Stimulated activated memory B cell treated with anti-CD40 and anti-IgM and Interleukin-4, amounts not matched to agents 10 μg/mL and 1 μg/mL and 100 μg/mL, for 72 hours (primary cell): Measurements from ENCODE around the gene OXT.
"Not testable (repeated sequence)": the region's sequence is repeated elsewhere in the genome, so short reads cannot be mapped to it uniquely, and the experiment has no call there.

Experiments used
- ATAC-seq: fragments of 150-1000 bp; cut with Tn5 transposase; 2 replicates; pipeline ENCODE4 v1.10.0; 2021
- H3K27ac Mint-ChIP-seq: one replicate; pipeline ENCODE4 v1.8.0; 2022; ENCODE audit warnings: mild to moderate bottlenecking, mixed read lengths
- H3K27me3 Mint-ChIP-seq: one replicate; pipeline ENCODE4 v1.8.0; 2022; ENCODE audit warnings: mixed read lengths
- H3K36me3 Mint-ChIP-seq: one replicate; pipeline ENCODE4 v1.8.0; 2022; ENCODE audit warnings: mixed read lengths
- H3K4me1 Mint-ChIP-seq: one replicate; pipeline ENCODE4 v1.8.0; 2022; ENCODE audit warnings: mixed read lengths
- H3K4me3 Mint-ChIP-seq: one replicate; pipeline ENCODE4 v1.8.0; 2022; ENCODE audit warnings: mild to moderate bottlenecking, moderate library complexity, mixed read lengths
- H3K9me3 Mint-ChIP-seq: one replicate; pipeline ENCODE4 v1.8.0; 2022; ENCODE audit warnings: mixed read lengths

The OXT gene

GRCh38 chr20:3109350-3110302, 38.2 kb downstream of the OXT start:
- Mint-ChIP-seq H3K9me3 (no peaks in the 10 kb centered on the region), H3K36me3 (peaks cover 49% of the 10 kb centered on the region), H3K27me3 (no peaks in the 10 kb centered on the region), H3K27ac (no peak overlapping the region), H3K4me3 (no peak overlapping the region), H3K4me1 (peaks cover 4% of the 10 kb centered on the region)
- ATAC-seq, result no peak

DNA sequence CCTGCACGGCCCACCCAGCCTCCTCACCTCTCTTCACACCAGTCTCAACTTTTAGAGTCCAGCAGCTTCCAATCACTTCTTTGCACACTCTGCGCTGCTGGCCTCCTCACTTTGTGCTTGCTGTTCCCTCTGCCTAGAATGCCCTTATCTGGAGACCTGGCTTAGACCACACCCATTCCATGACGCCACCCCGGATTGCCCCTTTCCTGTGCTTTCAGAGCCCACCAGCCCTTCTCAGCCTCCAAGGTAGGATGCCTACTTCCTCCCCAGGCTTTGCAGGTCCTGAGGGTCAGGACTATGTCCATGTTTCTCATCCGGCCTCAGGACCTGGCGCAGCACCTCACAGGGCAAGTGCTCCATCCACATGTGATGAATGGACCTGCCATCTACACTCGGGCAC, 40.1 kb downstream of the OXT start:
- Mint-ChIP-seq H3K4me1 (peaks cover 16% of the 10 kb centered on the region), H3K27ac (no peak overlapping the region), H3K9me3 (no peaks in the 10 kb centered on the region), H3K27me3 (no peaks in the 10 kb centered on the region), H3K36me3 (peaks cover 54% of the 10 kb centered on the region), H3K4me3 (no peak overlapping the region)
- no peak for ATAC-seq

- ATAC-seq, result no peak
- Mint-ChIP-seq H3K9me3 (no peaks in the 10 kb centered on the region), H3K4me3 (no peak overlapping the region), H3K4me1 (peaks cover 16% of the 10 kb centered on the region), H3K27ac (no peak overlapping the region), H3K27me3 (no peaks in the 10 kb centered on the region), H3K36me3 (peaks cover 51% of the 10 kb centered on the region)
Measured at GRCh38 chr20:3111995-3112394, 40.6 kb downstream of the OXT start.

DNA sequence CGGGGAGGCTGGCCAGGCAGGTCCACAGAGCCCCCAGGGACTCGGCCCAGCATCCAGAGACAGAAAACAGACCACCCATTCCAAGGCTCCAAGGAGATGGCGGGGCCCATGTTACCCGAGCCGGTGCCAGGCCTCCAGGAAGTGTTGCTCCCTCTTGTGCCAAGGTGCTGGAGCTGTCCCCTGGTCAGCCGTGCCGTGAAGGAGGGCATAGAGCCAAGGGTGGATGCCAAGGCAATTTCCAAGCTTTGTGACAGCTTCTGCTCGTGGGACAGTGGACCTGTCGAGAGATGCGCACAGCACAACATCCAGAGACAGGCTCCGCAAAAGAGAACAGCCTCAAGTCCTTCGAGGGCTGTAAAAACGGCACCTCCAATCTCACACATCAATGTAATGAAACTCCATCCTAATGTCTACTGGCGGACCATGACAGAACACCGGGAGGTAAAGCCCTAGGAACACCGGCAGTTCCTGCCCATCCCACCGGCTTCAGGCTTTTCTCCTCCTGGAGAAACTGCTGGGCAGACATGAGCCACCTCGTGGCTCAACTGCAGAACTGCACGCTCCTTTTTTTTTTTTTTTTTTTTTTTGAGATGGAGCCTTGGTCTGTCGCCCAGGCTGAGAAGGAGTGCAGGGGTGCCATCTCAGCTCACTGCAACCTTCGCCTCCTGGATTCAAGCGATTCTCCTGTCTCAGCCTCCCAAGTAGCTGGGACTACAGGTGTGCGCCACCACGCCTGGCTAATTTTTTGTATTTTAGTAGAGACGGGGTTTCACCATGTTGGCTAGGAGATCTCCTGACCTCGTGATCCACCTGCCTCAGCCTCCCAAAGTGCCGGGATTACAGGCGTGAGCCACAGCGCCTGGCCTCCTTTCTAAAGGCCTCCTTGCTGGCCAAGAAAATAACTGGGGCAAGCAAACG, 44.0 kb downstream of the OXT start:
- Mint-ChIP-seq H3K27ac (no peak overlapping the region), H3K36me3 (peaks cover 50% of the 10 kb centered on the region)

DNA sequence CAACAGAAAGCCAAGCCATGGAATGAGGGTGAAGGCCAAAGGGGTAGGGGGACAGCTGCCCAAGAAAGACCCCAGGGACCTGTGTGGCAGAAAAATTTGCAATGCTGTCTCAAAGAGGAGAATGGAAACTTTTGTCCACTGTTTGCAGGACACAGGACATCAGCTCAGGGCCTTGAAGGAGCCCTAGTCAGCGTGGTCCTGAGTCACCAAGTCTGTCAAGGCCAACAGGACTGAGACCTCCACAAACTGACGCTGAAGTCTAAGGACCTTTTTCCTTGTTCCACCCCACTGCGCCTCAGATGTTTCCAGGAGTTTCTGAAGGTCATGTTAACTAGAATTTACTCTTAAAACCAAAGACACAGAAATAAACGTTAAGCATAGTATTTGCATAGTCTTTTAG, 44.9 kb downstream of the OXT start:
- no peaks in the 10 kb centered on the region for H3K27me3 Mint-ChIP-seq
- ATAC-seq, result no peak
- H3K36me3 Mint-ChIP-seq, result peaks cover 50% of the 10 kb centered on the region
- no peaks in the 10 kb centered on the region for H3K9me3 Mint-ChIP-seq
- H3K4me1 Mint-ChIP-seq, result peaks cover 16% of the 10 kb centered on the region
- H3K4me3 Mint-ChIP-seq, result no peak overlapping the region
- H3K27ac Mint-ChIP-seq, result no peak overlapping the region

More for the DNA sequence above, 44.0 kb downstream of the OXT start:
- H3K9me3 Mint-ChIP-seq, result no peaks in the 10 kb centered on the region
- H3K4me3 Mint-ChIP-seq, result no peak overlapping the region
- H3K27me3 Mint-ChIP-seq, result no peaks in the 10 kb centered on the region
- peaks cover 16% of the 10 kb centered on the region for H3K4me1 Mint-ChIP-seq
- no peak for ATAC-seq

DNA sequence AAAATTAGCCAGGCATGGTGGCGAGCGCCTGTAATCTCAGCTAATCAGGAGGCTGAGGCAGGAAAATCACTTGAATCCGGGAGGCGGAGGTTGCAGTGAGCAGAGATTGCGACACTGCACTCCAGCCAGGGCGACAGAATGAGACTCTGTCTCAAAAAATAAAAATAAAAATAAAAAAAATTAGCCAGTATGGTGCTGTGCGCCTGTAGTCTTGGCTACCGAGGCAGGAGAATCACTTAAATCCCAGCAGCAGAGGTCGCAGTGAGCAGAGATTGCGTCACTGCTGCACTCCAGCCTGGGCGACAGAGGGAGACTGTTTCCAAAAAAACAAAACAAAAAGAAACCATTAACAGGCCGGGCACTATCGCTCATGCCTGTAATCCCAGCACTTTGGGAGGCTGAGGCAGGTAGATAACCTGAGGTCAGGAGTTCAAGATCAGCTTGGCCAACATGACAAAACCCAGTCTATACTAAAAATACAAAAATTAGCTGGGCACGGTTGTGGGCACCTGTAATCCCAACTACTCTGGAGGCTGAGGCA, 46.5 kb downstream of the OXT start:
- not testable (repeated sequence) for H3K9me3 Mint-ChIP-seq, ATAC-seq, H3K4me3 Mint-ChIP-seq, H3K27ac Mint-ChIP-seq, H3K27me3 Mint-ChIP-seq
- H3K36me3 Mint-ChIP-seq, result peaks cover 51% of the 10 kb centered on the region
- H3K4me1 Mint-ChIP-seq, result peaks cover 16% of the 10 kb centered on the region

DNA sequence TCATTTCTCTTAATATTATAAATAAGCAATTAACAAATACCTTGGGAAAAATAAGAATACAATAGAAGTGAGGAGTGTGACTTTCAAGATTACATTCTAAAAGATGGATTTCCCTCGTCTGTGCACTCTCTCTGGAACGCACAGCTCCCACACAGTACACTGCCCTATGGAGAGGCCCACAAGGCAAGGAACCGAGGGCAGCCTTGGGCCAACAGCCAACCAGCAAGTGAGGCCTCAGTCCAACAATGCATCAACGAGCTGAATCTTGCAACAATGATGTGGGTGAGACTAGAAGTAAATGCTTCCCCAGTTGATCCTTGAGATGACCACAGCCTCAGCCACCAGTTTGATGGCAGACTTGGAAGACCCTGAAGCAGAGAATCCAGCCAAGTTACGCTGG, 47.6 kb downstream of the OXT start:
- no peak overlapping the region for H3K27ac Mint-ChIP-seq
- H3K36me3 Mint-ChIP-seq, result peaks cover 50% of the 10 kb centered on the region
- ATAC-seq, result no peak
- no peak overlapping the region for H3K4me3 Mint-ChIP-seq
- peaks cover 12% of the 10 kb centered on the region for H3K4me1 Mint-ChIP-seq
- H3K9me3 Mint-ChIP-seq, result peaks cover 3% of the 10 kb centered on the region
- no peaks in the 10 kb centered on the region for H3K27me3 Mint-ChIP-seq

GRCh38 chr20:3121271-3121911, 50.0 kb downstream of the OXT start:
- Mint-ChIP-seq H3K36me3 (peaks cover 55% of the 10 kb centered on the region), H3K27ac (peak overlapping the region; percentile 5), H3K9me3 (peaks cover 5% of the 10 kb centered on the region), H3K4me3 (no peak overlapping the region), H3K4me1 (no peaks in the 10 kb centered on the region), H3K27me3 (no peaks in the 10 kb centered on the region)
- ATAC-seq, result no peak
